HG03066 (cell line): ENCODE measurements around the gene FGD4.
"Not testable (repeated sequence)": the region's sequence is repeated elsewhere in the genome, so short reads cannot be mapped to it uniquely, and the experiment has no call there.

Experiments
- ATAC-seq: cut with Tn5 transposase; IDR thresholded peaks from one replicate; pipeline ENCODE4 v1.9.1; 2021; ENCODE audit warnings: low read depth; ENCODE audit not compliant: unreplicated experiment

The FGD4 gene

GRCh38 chr12:32488132-32488531 is 88.8 kb downstream of the FGD4 start:
- no peak for ATAC-seq

GRCh38 chr12:32489070-32489469 is 89.7 kb downstream of the FGD4 start:
- ATAC-seq: no peak

GRCh38 chr12:32490801-32491200 is 91.4 kb downstream of the FGD4 start:
- no peak for ATAC-seq

GRCh38 chr12:32493282-32493681 is 93.9 kb downstream of the FGD4 start:
- no peak for ATAC-seq

- ATAC-seq: no peak
These were observed 95.3 kb downstream of the FGD4 start for GRCh38 chr12:32494656-32495055.

DNA sequence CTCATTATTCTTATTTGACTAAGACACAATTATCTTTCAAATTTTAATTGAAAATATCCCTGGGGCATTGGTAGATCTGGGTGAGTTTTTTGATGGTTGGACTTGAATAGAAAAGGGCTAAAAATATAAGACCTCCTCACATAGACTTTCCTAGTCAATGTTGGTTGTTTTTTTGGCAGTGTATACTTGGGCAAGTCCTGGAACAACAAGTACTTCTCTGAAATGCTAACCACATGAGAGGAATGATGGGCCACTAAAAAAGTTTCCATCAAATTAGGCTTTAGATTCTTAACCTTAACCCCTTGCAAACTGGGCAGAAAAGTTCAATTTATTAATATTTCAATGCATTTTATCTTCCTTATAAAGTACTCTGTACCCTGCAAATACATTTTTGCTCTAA is 97.6 kb downstream of the FGD4 start:
- ATAC-seq: no peak

DNA sequence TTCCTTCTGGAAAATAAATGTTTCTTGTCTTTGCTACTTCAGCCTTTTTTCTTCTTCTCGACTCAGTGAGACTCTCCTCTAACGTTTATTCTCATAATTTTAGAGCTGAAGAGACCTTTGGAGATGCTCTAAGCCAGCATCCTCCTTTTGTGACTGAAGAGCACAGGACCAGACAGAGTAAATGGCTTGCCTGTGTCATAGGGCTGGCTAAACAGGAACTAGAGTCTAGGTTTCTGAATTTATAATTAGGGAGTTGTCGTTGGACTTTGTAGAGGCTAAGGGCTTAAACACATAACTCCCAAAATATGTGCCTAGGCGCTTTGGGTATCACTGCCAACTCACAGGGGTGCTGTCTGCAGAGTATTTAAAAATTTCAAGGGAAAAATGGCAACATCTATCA is 98.5 kb downstream of the FGD4 start:
- ATAC-seq: no peak

- ATAC-seq: no peak
These were observed 99.7 kb downstream of the FGD4 start for GRCh38 chr12:32499048-32499447.

GRCh38 chr12:32501835-32502333 is 102.5 kb downstream of the FGD4 start:
- ATAC-seq: no peak

DNA sequence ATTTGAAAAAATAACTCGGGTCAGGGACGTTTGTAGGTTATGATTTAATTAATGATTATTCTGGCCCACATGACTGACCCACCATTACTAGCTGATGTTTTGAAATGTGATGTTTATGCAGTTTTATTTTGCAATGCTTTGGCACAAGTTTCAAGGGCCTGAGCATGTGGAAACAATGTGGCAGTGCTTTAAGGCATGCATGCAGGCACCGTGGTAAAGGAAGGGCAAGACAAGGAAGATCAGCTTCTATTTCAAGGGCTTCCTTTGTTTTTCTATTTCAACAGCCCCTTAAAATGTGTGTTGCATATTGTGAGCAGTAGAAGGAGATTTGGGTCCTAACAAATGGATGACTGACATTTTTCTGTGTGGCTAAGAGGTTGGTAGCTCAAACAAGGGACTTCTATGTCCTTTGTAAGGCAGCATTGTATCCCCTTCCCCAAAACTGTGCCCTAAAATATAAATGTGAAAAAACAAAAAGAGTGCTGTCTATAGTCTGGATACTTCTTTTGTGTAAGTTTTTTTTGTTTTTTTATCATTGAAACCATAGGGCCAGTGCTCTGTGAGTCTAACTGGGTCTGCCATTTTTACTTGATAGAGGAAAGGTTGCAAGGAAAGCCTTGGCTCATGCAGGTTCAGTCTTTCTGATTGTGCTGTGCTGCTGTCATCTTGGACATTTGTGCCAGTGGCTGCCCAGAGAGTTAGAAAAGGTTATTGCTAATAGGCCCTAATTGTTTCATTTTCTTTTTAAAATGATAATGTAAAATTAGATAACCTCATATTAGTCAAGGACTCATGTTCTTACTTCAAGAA is 103.5 kb downstream of the FGD4 start:
- no peak for ATAC-seq

- no peak for ATAC-seq
These were observed 104.4 kb downstream of the FGD4 start for GRCh38 chr12:32503730-32504129.

DNA sequence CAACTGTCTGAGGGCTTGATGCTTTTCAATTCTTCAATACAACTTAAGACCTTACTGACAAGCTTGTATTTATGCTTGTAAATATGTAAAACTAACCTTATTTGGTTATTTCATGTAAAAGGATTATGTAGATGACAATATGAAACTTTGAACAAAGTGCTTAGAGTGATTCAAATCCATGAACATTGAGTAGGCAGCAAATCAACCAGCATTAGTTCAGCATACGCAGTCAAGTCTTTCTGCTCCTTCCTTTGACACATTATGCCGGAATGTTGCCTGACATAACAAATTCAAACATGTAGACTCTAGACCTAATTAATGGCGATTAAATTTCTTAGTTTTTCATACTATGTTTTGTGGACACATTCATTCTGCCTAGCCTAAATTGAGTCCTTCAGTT is 105.2 kb downstream of the FGD4 start:
- ATAC-seq: no peak

- no peak for ATAC-seq
These were observed 105.9 kb downstream of the FGD4 start for GRCh38 chr12:32505067-32505945.

DNA sequence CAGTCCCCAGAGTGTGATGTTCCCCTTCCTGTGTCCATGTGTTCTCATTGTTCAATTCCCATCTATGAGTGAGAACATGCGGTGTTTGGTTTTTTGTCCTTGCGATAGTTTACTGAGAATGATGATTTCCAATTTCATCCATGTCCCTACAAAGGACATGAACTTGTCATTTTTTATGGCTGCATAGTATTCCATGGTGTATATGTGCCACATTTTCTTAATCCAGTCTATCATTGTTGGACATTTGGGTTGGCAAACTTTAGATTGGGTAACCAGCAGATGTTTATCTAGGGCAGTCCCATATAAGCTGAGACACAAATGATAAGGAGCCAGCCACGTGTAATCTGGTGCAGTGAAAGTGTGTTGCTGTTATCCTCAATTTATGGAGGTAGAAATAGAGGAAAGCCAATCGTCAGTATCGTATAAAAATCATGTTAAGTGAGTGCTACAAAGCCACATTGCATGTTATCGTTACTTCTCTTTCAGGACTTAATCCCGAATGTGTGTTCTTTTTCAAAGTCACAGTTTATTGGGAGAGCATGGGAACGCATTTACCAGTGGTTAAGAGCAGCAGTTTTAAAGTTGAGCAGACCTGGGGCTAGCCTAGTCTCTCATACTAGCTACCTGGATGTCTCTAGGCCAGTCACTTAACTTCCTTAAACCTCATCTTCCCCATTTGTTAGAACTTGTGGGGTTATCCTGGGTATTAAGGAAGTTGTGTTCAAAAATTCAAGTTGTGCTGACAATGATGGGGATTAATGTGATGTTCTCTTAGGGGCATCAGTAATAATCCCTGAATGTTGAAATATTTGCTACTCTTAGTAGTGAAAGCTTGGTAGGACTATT is 108.0 kb downstream of the FGD4 start:
- not testable (repeated sequence) for ATAC-seq

GRCh38 chr12:32507942-32508320 is 108.6 kb downstream of the FGD4 start:
- ATAC-seq: no peak

DNA sequence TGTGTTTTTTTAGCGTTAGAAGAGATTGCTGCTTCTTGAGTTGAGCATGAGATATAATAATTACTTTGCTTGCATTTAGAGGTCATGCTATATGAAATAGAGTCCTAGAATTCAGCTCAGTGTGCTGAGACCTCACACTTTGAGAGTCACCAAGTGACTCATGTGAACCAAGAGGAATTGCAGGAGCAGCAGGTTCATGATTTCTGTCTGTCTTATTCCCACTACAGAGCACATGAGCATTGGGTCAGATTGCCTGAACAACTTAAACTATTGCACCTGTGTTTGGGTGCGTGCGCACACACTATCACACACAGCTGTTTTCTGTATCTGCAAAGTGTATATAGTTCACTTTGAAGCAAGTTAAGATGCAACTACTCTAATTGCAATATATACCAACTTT is 109.3 kb downstream of the FGD4 start:
- no peak for ATAC-seq

DNA sequence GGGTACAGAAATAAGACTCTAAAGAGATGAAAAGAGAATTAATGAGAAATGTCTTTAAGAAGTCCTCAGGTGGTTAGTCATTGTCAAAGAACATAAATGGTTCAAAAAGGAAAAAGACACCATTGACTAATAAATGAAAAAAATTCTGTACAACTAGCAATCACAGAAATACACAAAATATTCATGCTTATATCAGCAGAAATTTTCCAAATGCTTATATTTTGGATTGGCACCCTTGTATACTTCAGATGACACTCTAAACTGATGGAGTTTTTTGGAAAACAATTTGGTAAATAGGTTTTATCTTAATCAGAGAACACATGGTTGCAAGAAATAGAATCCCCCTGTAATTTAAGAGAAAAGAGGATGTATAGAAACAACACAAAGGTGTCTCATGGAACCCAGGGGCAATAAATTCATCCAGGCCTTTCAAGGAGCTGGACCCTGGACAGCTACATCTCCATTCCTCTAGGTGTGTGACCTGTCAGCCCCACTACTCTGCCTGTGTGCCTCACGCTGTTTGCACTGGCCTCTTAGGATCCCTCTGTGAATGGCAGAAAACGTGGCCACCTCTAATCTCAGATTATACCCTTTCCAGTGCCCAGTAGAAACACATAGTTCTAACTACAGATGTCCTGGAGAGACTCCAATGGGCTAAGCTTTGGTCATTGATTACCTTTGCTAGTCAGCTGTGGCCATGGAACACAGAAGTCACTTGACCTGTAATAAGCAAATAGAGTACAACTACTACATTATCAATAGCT is 110.2 kb downstream of the FGD4 start:
- no peak for ATAC-seq

DNA sequence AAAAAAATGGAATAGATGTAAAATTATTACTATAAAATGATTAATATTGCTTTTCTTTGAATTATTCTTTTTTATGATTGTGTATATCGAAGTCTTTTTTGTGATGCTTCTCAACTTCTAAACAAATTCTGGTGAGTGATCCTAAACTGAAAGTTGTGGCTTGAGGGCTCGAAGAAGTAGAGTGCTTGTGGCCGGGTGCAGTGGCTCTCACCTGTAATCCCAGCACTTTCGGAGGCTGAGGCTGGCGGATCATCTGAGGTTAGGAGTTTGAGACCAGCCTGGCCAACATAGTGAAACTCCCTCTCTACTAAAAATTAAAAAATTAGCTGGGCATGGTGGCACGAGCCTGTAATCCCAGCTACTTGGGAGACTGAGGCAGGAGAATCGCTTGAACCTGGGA is 112.6 kb downstream of the FGD4 start:
- ATAC-seq: not testable (repeated sequence)

DNA sequence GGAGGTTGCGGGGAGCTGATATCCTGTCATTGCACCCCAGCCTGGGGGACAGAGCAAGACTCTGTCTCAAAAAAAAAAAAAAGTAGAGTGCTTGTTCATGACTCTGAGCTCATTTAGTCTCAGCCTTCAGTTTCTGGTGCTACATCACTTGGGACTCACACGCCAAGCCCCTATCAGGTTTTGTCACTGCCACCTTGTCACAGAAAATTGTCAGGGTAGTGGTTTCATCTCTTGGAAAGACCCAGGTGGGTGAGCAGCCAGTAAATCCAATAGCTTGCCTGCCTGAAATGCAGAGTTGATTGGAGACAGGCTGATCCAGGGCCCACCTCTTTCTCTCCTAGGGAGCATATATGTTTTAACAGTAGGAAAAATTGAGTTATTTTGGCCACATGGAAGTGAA is 113.0 kb downstream of the FGD4 start:
- ATAC-seq: no peak

- no peak for ATAC-seq
These were observed 113.6 kb downstream of the FGD4 start for GRCh38 chr12:32512910-32513309.
